GM12878 (cell line): ENCODE results near the gene BUD23. TPM values are rescaled to one million over a fixed set of nuclear protein-coding genes. Genes with fewer than 3 reads are reported as not detected.
A peak's percentile ranks its signal among the peaks of the same experiment; 100 is the strongest.

ENCODE experiments used
- CREB1 ChIP-seq: IDR thresholded peaks from 2 replicates; pipeline ENCODE4 v1.6.1; 2012; ENCODE audit warnings: low read depth, mild to moderate bottlenecking, inconsistent platforms
- EP300 ChIP-seq, 2 experiments: fragments of 150-350 bp in 1 of 2; IDR thresholded peaks; 2 replicates each; pipeline ENCODE4 v1.6.1; 2011 to 2012; ENCODE audit warnings: low read depth in 2 of 2, low read length in 2 of 2, borderline replicate concordance in 1 of 2, improper control_type of control experiment in 1 of 2, inconsistent platforms in 1 of 2; ENCODE audit not compliant: control insufficient read depth in 1 of 2
- FOXM1 ChIP-seq: IDR thresholded peaks from 2 replicates; pipeline ENCODE4 v1.6.1; 2012; ENCODE audit warnings: low read depth, mild to moderate bottlenecking, inconsistent platforms, low read length, moderate library complexity
- IKZF1 ChIP-seq: fragments of 450-650 bp; conservative IDR thresholded peaks from 2 replicates; pipeline ENCODE4 v1.6.1; 2017; ENCODE audit warnings: antibody characterized with exemption, mild to moderate bottlenecking
- MYB ChIP-seq: fragments of 150-350 bp; IDR thresholded peaks from 2 replicates; pipeline ENCODE4 v1.6.1; 2014; ENCODE audit warnings: mild to moderate bottlenecking, low read depth, low read length, borderline replicate concordance
- NBN ChIP-seq: fragments of 450-650 bp; IDR thresholded peaks from 2 replicates; pipeline ENCODE4 v1.6.1; 2016
- NFIC ChIP-seq: IDR thresholded peaks from 2 replicates; pipeline ENCODE4 v1.6.1; 2012; ENCODE audit warnings: low read depth, mild to moderate bottlenecking, inconsistent platforms, low read length, moderate library complexity
- TAF1 ChIP-seq: IDR thresholded peaks from 2 replicates; pipeline ENCODE4 v1.6.1; 2011; ENCODE audit warnings: mild to moderate bottlenecking, low read depth, low read length, borderline replicate concordance
- ZNF207 ChIP-seq: fragments of 450-650 bp; IDR thresholded peaks from 2 replicates; pipeline ENCODE4 v1.6.1; 2014; ENCODE audit warnings: antibody characterized with exemption, mild to moderate bottlenecking, borderline replicate concordance
- polyA plus RNA-seq, 11 experiments: library from polyadenylated mRNA; depleted of rRNA in 4 of 11; unstranded in 6 of 11; stranded (reverse) in 5 of 11; fragments of >200 nt; fragmentation: Nextera tagmentation in 4 of 11; fragmentation: Illumina TruSeq in 1 of 11; extraction: Ambion mirVana in 4 of 11; extraction: Trizol in 1 of 11; gene quantifications; 1 replicate in 1 of 11; 2 replicates in 10 of 11; pipeline versions ENCODE4 v1.2.1 to v1.2.3, GENCODE V29; 2011 to 2016; ENCODE audit warnings: inconsistent platforms in 2 of 11, missing spikeins in 2 of 11, low read depth in 1 of 11
- total RNA-seq, 4 experiments: library from RNA; depleted of rRNA in 3 of 4; stranded (reverse); fragments of >200 nt in 3 of 4; fragmentation: Illumina TruSeq in 1 of 4; extraction: Trizol in 1 of 4; gene quantifications; 2 replicates each; pipeline versions ENCODE4 v1.2.1 to v1.2.3, GENCODE V29; 2013 to 2021
- TF ChIP-seq, protein P1 (sequence below): fragments of 450-650 bp; IDR thresholded peaks from 2 replicates; pipeline ENCODE4 v1.6.1; 2016; ENCODE audit warnings: mild to moderate bottlenecking, moderate library complexity, borderline replicate concordance
- TF ChIP-seq, protein P2 (sequence below): IDR thresholded peaks from 2 replicates; pipeline ENCODE4 v1.6.1; 2011; ENCODE audit warnings: low read depth, low read length, improper control_type of control experiment, borderline replicate concordance
- TF ChIP-seq, protein P3 (sequence below): fragments of 450-650 bp; IDR thresholded peaks from 2 replicates; pipeline ENCODE4 v1.6.1; 2018; ENCODE audit warnings: mild to moderate bottlenecking, low read depth, moderate library complexity; ENCODE audit not compliant: partially characterized antibody
- TF ChIP-seq, protein P4 (sequence below): IDR thresholded peaks from 2 replicates; pipeline ENCODE4 v1.6.1; 2011; ENCODE audit warnings: borderline replicate concordance, low read depth, mild to moderate bottlenecking, moderate library complexity, mixed read lengths, low read length; ENCODE audit not compliant: insufficient read depth; ENCODE audit errors: extremely low read length
- TF ChIP-seq, protein P5 (sequence below): fragments of 450-650 bp; conservative IDR thresholded peaks from 2 replicates; pipeline ENCODE4 v1.6.1; 2017; ENCODE audit warnings: mild to moderate bottlenecking, moderate library complexity
- TF ChIP-seq, protein P6 (sequence below): fragments of 450-650 bp; IDR thresholded peaks from 2 replicates; pipeline ENCODE4 v1.6.1; 2014; ENCODE audit warnings: mild to moderate bottlenecking

Gene BUD23
- total and polyA plus RNA-seq, 10 of the 15 experiments (the other 5 are each of a cell fraction or from before 2014, with no cell fraction given) = 36.4 to 138 (median 99.5) TPM

DNA sequence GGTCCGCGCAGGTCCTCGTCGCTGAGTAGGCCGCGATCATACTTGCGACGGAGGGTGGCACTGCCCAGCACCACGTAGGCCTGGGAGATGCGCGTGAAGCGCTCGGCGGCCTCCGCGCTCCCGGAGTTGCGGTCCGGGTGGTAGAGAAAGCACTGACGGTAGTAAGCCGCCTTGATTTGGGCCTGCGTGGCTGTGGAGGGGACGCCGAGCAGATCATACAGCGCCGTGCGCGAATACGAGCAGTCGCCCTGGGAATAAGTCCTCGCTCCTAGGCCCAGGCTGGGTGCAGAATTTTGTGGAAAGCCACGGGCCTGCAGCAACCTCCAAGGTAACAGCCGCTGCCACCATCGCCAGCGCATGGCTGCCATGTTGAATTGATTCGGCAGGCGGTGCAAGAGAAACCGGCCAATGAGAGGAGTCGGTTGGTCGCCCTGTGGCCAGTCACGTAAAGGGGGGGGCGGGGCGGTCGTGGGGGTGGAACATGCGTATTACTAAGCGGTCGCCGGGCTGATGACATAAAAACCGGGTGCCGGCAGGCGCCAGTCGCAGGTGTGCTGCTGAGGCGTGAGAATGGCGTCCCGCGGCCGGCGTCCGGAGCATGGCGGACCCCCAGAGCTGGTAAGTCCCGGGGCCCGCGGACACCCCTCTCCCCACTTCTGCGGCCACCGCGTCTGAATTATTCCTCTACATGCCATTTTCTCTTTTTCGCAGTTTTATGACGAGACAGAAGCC is at the start of gene BUD23, which contains the start of gene DNAJC30 (continued):
- TF ChIP-seq FOXM1 (no peak), TAF1 (peak; percentile 92), ZNF207 (no peak), CREB1 (peak; percentile 99), NBN (peak; percentile 75), IKZF1 (peak; percentile 39), EP300 (IDR thresholded peaks at IDR 0.05; ENCODE audit: borderline replicate concordance in 1 of 2, control insufficient read depth in 1 of 2, low read depth in 2 of 2, low read length in 2 of 2) (no peak), MYB (no peak), NFIC (no peak)
- TF ChIP-seq, protein P1, sequence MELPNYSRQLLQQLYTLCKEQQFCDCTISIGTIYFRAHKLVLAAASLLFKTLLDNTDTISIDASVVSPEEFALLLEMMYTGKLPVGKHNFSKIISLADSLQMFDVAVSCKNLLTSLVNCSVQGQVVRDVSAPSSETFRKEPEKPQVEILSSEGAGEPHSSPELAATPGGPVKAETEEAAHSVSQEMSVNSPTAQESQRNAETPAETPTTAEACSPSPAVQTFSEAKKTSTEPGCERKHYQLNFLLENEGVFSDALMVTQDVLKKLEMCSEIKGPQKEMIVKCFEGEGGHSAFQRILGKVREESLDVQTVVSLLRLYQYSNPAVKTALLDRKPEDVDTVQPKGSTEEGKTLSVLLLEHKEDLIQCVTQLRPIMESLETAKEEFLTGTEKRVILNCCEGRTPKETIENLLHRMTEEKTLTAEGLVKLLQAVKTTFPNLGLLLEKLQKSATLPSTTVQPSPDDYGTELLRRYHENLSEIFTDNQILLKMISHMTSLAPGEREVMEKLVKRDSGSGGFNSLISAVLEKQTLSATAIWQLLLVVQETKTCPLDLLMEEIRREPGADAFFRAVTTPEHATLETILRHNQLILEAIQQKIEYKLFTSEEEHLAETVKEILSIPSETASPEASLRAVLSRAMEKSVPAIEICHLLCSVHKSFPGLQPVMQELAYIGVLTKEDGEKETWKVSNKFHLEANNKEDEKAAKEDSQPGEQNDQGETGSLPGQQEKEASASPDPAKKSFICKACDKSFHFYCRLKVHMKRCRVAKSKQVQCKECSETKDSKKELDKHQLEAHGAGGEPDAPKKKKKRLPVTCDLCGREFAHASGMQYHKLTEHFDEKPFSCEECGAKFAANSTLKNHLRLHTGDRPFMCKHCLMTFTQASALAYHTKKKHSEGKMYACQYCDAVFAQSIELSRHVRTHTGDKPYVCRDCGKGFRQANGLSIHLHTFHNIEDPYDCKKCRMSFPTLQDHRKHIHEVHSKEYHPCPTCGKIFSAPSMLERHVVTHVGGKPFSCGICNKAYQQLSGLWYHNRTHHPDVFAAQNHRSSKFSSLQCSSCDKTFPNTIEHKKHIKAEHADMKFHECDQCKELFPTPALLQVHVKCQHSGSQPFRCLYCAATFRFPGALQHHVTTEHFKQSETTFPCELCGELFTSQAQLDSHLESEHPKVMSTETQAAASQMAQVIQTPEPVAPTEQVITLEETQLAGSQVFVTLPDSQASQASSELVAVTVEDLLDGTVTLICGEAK = no peak
- TF ChIP-seq, protein P2, sequence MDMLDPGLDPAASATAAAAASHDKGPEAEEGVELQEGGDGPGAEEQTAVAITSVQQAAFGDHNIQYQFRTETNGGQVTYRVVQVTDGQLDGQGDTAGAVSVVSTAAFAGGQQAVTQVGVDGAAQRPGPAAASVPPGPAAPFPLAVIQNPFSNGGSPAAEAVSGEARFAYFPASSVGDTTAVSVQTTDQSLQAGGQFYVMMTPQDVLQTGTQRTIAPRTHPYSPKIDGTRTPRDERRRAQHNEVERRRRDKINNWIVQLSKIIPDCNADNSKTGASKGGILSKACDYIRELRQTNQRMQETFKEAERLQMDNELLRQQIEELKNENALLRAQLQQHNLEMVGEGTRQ = no peak; the same call in 1 of the 2 replicates
- TF ChIP-seq, protein P3, sequence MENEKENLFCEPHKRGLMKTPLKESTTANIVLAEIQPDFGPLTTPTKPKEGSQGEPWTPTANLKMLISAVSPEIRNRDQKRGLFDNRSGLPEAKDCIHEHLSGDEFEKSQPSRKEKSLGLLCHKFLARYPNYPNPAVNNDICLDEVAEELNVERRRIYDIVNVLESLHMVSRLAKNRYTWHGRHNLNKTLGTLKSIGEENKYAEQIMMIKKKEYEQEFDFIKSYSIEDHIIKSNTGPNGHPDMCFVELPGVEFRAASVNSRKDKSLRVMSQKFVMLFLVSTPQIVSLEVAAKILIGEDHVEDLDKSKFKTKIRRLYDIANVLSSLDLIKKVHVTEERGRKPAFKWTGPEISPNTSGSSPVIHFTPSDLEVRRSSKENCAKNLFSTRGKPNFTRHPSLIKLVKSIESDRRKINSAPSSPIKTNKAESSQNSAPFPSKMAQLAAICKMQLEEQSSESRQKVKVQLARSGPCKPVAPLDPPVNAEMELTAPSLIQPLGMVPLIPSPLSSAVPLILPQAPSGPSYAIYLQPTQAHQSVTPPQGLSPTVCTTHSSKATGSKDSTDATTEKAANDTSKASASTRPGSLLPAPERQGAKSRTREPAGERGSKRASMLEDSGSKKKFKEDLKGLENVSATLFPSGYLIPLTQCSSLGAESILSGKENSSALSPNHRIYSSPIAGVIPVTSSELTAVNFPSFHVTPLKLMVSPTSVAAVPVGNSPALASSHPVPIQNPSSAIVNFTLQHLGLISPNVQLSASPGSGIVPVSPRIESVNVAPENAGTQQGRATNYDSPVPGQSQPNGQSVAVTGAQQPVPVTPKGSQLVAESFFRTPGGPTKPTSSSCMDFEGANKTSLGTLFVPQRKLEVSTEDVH = no peak
- TF ChIP-seq, protein P4, sequence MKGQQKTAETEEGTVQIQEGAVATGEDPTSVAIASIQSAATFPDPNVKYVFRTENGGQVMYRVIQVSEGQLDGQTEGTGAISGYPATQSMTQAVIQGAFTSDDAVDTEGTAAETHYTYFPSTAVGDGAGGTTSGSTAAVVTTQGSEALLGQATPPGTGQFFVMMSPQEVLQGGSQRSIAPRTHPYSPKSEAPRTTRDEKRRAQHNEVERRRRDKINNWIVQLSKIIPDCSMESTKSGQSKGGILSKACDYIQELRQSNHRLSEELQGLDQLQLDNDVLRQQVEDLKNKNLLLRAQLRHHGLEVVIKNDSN = no peak
- TF ChIP-seq, protein P5, sequence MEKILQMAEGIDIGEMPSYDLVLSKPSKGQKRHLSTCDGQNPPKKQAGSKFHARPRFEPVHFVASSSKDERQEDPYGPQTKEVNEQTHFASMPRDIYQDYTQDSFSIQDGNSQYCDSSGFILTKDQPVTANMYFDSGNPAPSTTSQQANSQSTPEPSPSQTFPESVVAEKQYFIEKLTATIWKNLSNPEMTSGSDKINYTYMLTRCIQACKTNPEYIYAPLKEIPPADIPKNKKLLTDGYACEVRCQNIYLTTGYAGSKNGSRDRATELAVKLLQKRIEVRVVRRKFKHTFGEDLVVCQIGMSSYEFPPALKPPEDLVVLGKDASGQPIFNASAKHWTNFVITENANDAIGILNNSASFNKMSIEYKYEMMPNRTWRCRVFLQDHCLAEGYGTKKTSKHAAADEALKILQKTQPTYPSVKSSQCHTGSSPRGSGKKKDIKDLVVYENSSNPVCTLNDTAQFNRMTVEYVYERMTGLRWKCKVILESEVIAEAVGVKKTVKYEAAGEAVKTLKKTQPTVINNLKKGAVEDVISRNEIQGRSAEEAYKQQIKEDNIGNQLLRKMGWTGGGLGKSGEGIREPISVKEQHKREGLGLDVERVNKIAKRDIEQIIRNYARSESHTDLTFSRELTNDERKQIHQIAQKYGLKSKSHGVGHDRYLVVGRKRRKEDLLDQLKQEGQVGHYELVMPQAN = peak; percentile 59
- TF ChIP-seq, protein P6, sequence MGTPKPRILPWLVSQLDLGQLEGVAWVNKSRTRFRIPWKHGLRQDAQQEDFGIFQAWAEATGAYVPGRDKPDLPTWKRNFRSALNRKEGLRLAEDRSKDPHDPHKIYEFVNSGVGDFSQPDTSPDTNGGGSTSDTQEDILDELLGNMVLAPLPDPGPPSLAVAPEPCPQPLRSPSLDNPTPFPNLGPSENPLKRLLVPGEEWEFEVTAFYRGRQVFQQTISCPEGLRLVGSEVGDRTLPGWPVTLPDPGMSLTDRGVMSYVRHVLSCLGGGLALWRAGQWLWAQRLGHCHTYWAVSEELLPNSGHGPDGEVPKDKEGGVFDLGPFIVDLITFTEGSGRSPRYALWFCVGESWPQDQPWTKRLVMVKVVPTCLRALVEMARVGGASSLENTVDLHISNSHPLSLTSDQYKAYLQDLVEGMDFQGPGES = no peak
